K562 (cell line): ENCODE results near the gene PRKRIP1. TPM values are rescaled to one million over a fixed set of nuclear protein-coding genes. Genes with fewer than 3 reads are reported as not detected.

Experiments
- ATAC-seq: fragments of 200-7000 bp; cut with Tn5 transposase; 3 replicates; pipeline ENCODE4 v1.9.1; 2020; ENCODE audit warnings: moderate library complexity
- BruUV-seq: library from RNA; stranded (reverse); fragments of 400-500 nt; replicated peaks from 2 replicates; lab custom pipeline; 2021; lab: Mats Ljungman, UMichigan
- CTCF ChIA-PET: fragments of 300-600 bp; formaldehyde crosslinking; extraction: SDS; loops from one replicate; lab custom pipeline; 2021; ENCODE audit warnings: low intra/inter-chr PET ratio; lab: Yijun Ruan, JAX
- POLR2A ChIA-PET: fragments of 300-600, 350-650 bp; sonication (Branson Sonifier 250); formaldehyde crosslinking; extraction: SDS; loops from one replicate; lab custom pipeline; 2021; ENCODE audit warnings: antibody characterized with exemption, inconsistent platforms; lab: Yijun Ruan, JAX
- DNase-seq, 4 experiments: peaks; one replicate each; pipeline versions ENCODE4 v3.0.0 to v3.0.0-alpha.2; 2011 to 2018; ENCODE audit warnings: low spot score in 3 of 4, mixed read lengths in 3 of 4; ENCODE audit errors: extremely low read depth in 1 of 4
- FAIRE-seq: peaks from 2 replicates; lab custom pipeline; 2011; peaks lifted over from hg19 to GRCh38; lab: Jason Lieb, UNC
- H2AFZ ChIP-seq: 2 replicates; pipeline ENCODE4 v1.6.0; 2011; ENCODE audit warnings: low read depth, low read length, control low read depth, inconsistent platforms
- H3K27ac ChIP-seq: fragments of 200-600 bp; 3 replicates; pipeline ENCODE4 v1.8.0; 2011; ENCODE audit warnings: low read depth, mild to moderate bottlenecking, control low read depth, inconsistent platforms, low read length, moderate library complexity, mixed read lengths; ENCODE audit errors: extremely low read depth
- H3K27me3 ChIP-seq, 2 experiments: fragments of 300-600 bp in 1 of 2; 2 replicates in 1 of 2; 3 replicates in 1 of 2; pipeline versions ENCODE4 v1.6.0 to v1.8.0; 2011; ENCODE audit warnings: inconsistent platforms in 2 of 2, low read length in 2 of 2, mild to moderate bottlenecking in 1 of 2, mixed read lengths in 1 of 2, moderate library complexity in 1 of 2; ENCODE audit not compliant: control insufficient read depth in 2 of 2, insufficient read depth in 2 of 2
- H3K36me3 ChIP-seq: fragments of 300-600 bp; 3 replicates; pipeline ENCODE4 v1.8.0; 2011; ENCODE audit warnings: mild to moderate bottlenecking, low read length, inconsistent platforms; ENCODE audit not compliant: control insufficient read depth, insufficient read depth
- H3K4me1 ChIP-seq, 2 experiments: fragments of 200-600 bp in 1 of 2; replicated peaks in 1 of 2; 2 replicates in 1 of 2; 3 replicates in 1 of 2; pipeline versions ENCODE4 v1.5.1 to v1.8.0; 2011; ENCODE audit warnings: inconsistent platforms in 2 of 2, low read length in 2 of 2, mild to moderate bottlenecking in 1 of 2, mixed read lengths in 1 of 2, moderate library complexity in 1 of 2; ENCODE audit not compliant: control insufficient read depth in 2 of 2, insufficient read depth in 2 of 2
- H3K4me2 ChIP-seq: 2 replicates; pipeline ENCODE4 v1.6.1; 2011; ENCODE audit warnings: low read length, control low read depth, inconsistent platforms, mixed read lengths; ENCODE audit not compliant: insufficient read depth
- H3K4me3 ChIP-seq: fragments of 200-600 bp; sonication (generic), shearing (Covaris generic); 2 replicates; pipeline ENCODE4 v1.5.1; 2016; ENCODE audit warnings: control low read depth, inconsistent platforms
- H3K79me2 ChIP-seq: fragments of 200-600 bp; 3 replicates; pipeline ENCODE4 v1.8.0; 2011; ENCODE audit warnings: low read length, inconsistent platforms; ENCODE audit not compliant: control insufficient read depth, insufficient read depth
- H3K9ac ChIP-seq, 2 experiments: 2 replicates each; pipeline versions ENCODE4 v1.6.0 to v1.6.1; 2011; ENCODE audit warnings: low read depth in 2 of 2, low read length in 2 of 2, control low read depth in 1 of 2, inconsistent platforms in 1 of 2, mild to moderate bottlenecking in 1 of 2, mixed read lengths in 1 of 2; ENCODE audit not compliant: insufficient read depth in 1 of 2
- H3K9me1 ChIP-seq: one replicate; pipeline ENCODE4 v1.6.0; 2011; ENCODE audit warnings: inconsistent platforms, mild to moderate bottlenecking, low read length, moderate library complexity; ENCODE audit not compliant: control insufficient read depth, insufficient read depth
- H3K9me3 ChIP-seq: replicated peaks from 2 replicates; pipeline ENCODE4 v1.5.1; 2011; ENCODE audit warnings: low read depth, low read length, inconsistent platforms; ENCODE audit not compliant: control insufficient read depth, insufficient read depth
- H4K20me1 ChIP-seq: replicated peaks from 2 replicates; pipeline ENCODE4 v1.6.1; 2011; ENCODE audit warnings: low read length, inconsistent platforms, mixed read lengths; ENCODE audit not compliant: control insufficient read depth, insufficient read depth
- BCOR ChIP-seq: fragments of 450-650 bp; IDR thresholded peaks from 2 replicates; pipeline ENCODE4 v1.6.1; 2016
- CBX3 ChIP-seq, 2 experiments: IDR thresholded peaks; 1 replicate in 1 of 2; 2 replicates in 1 of 2; pipeline ENCODE4 v1.6.1; 2012; ENCODE audit warnings: inconsistent platforms in 2 of 2, low read length in 2 of 2, borderline replicate concordance in 1 of 2, control low read depth in 1 of 2
- TRIM28 ChIP-seq: fragments of 450-650 bp; IDR thresholded peaks from 2 replicates; pipeline ENCODE4 v1.6.1; 2017
- WHSC1 ChIP-seq: IDR thresholded peaks from one replicate; pipeline ENCODE4 v1.6.1; 2012; ENCODE audit warnings: low read length, control low read depth, inconsistent platforms
- ZFP1 ChIP-seq: fragments of 450-650 bp; formaldehyde crosslinking; IDR thresholded peaks from 2 replicates; pipeline ENCODE4 v1.4.0; 2020; ENCODE audit warnings: mild to moderate bottlenecking, mixed read lengths
- ZKSCAN1 ChIP-seq: fragments of 150-350 bp; IDR thresholded peaks from 2 replicates; pipeline ENCODE4 v1.6.1; 2016; ENCODE audit warnings: low read depth, low read length
- ZNF121 ChIP-seq: sonication (generic); formaldehyde crosslinking; conservative IDR thresholded peaks from 2 replicates; pipeline ENCODE4 v1.8.0; 2022; ENCODE audit warnings: missing genetic modification reagents
- WGBS: fragments of 100-300 bp; shearing (Covaris generic); methylation state at CpG from one replicate; pipeline ENCODE4 v1.1.6; 2016; ENCODE audit warnings: low coverage, mixed read lengths; ENCODE audit not compliant: insufficient coverage; ENCODE audit errors: missing lambda C conversion rate; 5-methylcytosine and 5-hydroxymethylcytosine counted together
- in situ Hi-C: fragments of 300-500 bp; cut with MboI; formaldehyde crosslinking; loops from 4 replicates; pipeline ENCODE4 v1.15.0; 2018; ENCODE audit warnings: inconsistent platforms, mixed read lengths
- intact Hi-C: fragments of 100-400 bp; cut with micrococcal nuclease; formaldehyde crosslinking; loops from 2 replicates; pipeline ENCODE4 v1.14.2; 2022
- polyA plus RNA-seq, 8 experiments: library from polyadenylated mRNA; depleted of rRNA in 4 of 8; stranded (reverse) in 5 of 8; unstranded in 3 of 8; fragments of >200 nt; fragmentation: Nextera tagmentation in 2 of 8; fragmentation: Illumina TruSeq in 1 of 8; extraction: Ambion mirVana in 2 of 8; extraction: Trizol in 1 of 8; gene quantifications; 2 replicates each; pipeline versions ENCODE4 v1.2.1 to v1.2.3, GENCODE V29; 2011 to 2014; ENCODE audit warnings: inconsistent platforms in 1 of 8, missing spikeins in 1 of 8
- total RNA-seq, 7 experiments: library from RNA; depleted of rRNA in 6 of 7; stranded (reverse); fragments of >200 nt in 6 of 7; fragmentation: Illumina TruSeq in 2 of 7; extraction: Trizol in 2 of 7; gene quantifications; 2 replicates each; pipeline versions ENCODE4 v1.2.1 to v1.2.3, GENCODE V29; 2011 to 2021; ENCODE audit warnings: low replicate concordance in 1 of 7

The PRKRIP1 gene
- total and polyA plus RNA-seq, 9 of the 15 experiments (the other 6 are each of a cell fraction or from before 2014, with no cell fraction given) = 14.9 to 52.1 (median 19.8) TPM

- intact Hi-C loops (no loop called here), in situ Hi-C loops (no loop called here)
- H2AFZ ChIP-seq = no peak overlapping the region
- H3K4me3 ChIP-seq = no peak overlapping the region
- H3K27me3 ChIP-seq = no peaks in the 10 kb centered on the region
- no peak overlapping the region for H3K27ac ChIP-seq
- no peak overlapping the region for H3K4me2 ChIP-seq
- ATAC-seq (no peak), FAIRE-seq (no peak), DNase-seq (no peak)
- CTCF ChIA-PET = no interaction called here
- peaks cover 9% of the 10 kb centered on the region; the same call in 2 of the 3 replicates for H3K79me2 ChIP-seq
- H3K9me1 ChIP-seq = no peaks in the 10 kb centered on the region
- TF ChIP-seq WHSC1 (no peak), ZNF121 (CRISPR knock-in tag) (peak; percentile 93), BCOR (0 out of 2 replicates have a peak, but pooled peaks have one; percentile 33), ZFP1 (no peak)
- peaks cover 96% of the 10 kb centered on the region for H3K36me3 ChIP-seq
- BruUV-seq = no TSS peak
- H3K9ac ChIP-seq = no peak overlapping the region
- H4K20me1 ChIP-seq = peaks cover 9% of the 10 kb centered on the region
- POLR2A ChIA-PET = interaction anchor here (1.0 kb wide), 1 partner anchor 14 kb away, joined by 3 read pairs; the partner anchor contains the start of gene PRKRIP1
- no peaks in the 10 kb centered on the region; a peak in 2 of 5 replicates for H3K4me1 ChIP-seq
- 97% methylated on average over 4 of the region's 4 CpGs for WGBS
- H3K9me3 ChIP-seq = 0 out of 2 replicates have a peak, but pooled peaks cover 3% of the 10 kb centered on the region
Observed at GRCh38 chr7:102409340-102409739, 13.2 kb downstream of the PRKRIP1 start.

GRCh38 chr7:102410123-102410522 lies 14.0 kb downstream of the PRKRIP1 start:
- H3K9me1 ChIP-seq = no peaks in the 10 kb centered on the region
- ChIA-PET POLR2A (interaction anchor here (0.9 kb wide), 1 partner anchor 18 kb away, joined by 4 read pairs; no protein-coding TSS in a partner anchor), CTCF (interaction anchor here (0.6 kb wide), 1 partner anchor 47 kb away, joined by 3 read pairs; no protein-coding TSS in a partner anchor)
- no peak overlapping the region for H3K9ac ChIP-seq
- intact Hi-C loops (no loop called here), in situ Hi-C loops (no loop called here)
- H4K20me1 ChIP-seq = peaks cover 9% of the 10 kb centered on the region
- H2AFZ ChIP-seq = no peak overlapping the region
- DNase-seq = no peak
- no TSS peak for BruUV-seq
- H3K36me3 ChIP-seq = peaks cover 94% of the 10 kb centered on the region
- H3K27ac ChIP-seq = no peak overlapping the region
- no peaks in the 10 kb centered on the region for H3K27me3 ChIP-seq
- no peak for TF ChIP-seq ZKSCAN1
- 0 out of 2 replicates have a peak, but pooled peaks have one; percentile 47 for TF ChIP-seq TRIM28
- peak in 1 of 2 experiments; percentile 56; a peak in 1 of 3 replicates for TF ChIP-seq CBX3 (IDR thresholded peaks at IDR 0.05; ENCODE audit: borderline replicate concordance in 1 of 2, low read length in 2 of 2)
- 0 out of 2 replicates have a peak, but pooled peaks cover 3% of the 10 kb centered on the region for H3K9me3 ChIP-seq
- no peak for ATAC-seq
- WGBS = 62% methylated on average over 6 of the region's 6 CpGs
- FAIRE-seq = peak; percentile 19
- no peak overlapping the region for H3K4me3 ChIP-seq
- H3K79me2 ChIP-seq = peaks cover 9% of the 10 kb centered on the region; the same call in 2 of the 3 replicates
- no peak overlapping the region for H3K4me2 ChIP-seq
- H3K4me1 ChIP-seq = no peaks in the 10 kb centered on the region; a peak in 1 of 5 replicates
